B cell (primary cell): ENCODE measurements around the gene TSHZ1. TPM values are rescaled to one million over a fixed set of nuclear protein-coding genes. Genes with fewer than 3 reads are reported as not detected.

Experiments used
- ATAC-seq: fragments of 200-7000 bp; cut with Tn5 transposase; one replicate; pipeline ENCODE4 v1.10.0; 2021; ENCODE audit warnings: low read depth, mild to moderate bottlenecking, moderate number of reproducible peaks, moderate library complexity
- CTCF ChIA-PET: fragments of 350-600 bp; sonication (Branson Sonifier 250); formaldehyde crosslinking; loops from one replicate; lab custom pipeline; 2021; ENCODE audit warnings: antibody characterized with exemption, inconsistent platforms; lab: Charles Lee
- POLR2A ChIA-PET: fragments of 350-600 bp; sonication (Branson Sonifier 250); formaldehyde crosslinking; loops from one replicate; lab custom pipeline; 2021; ENCODE audit warnings: antibody characterized with exemption; lab: Charles Lee
- DNase-seq: peaks from one replicate; pipeline ENCODE4 v3.0.0; 2013
- H2AFZ ChIP-seq: 2 replicates; pipeline ENCODE4 v1.6.1; 2012; ENCODE audit warnings: mild to moderate bottlenecking, low read depth, low read length; ENCODE audit not compliant: insufficient read depth, poor library complexity, severe bottlenecking
- H3K27ac ChIP-seq, 2 donors: 1 replicate in 1 of 2; 2 replicates in 1 of 2; pipeline ENCODE4 v1.5.1; 2012 to 2013; ENCODE audit warnings: low read length in 2 of 2, mild to moderate bottlenecking in 2 of 2, moderate library complexity in 1 of 2
- H3K27me3 ChIP-seq, 4 experiments: fragments of 200-600 bp in 1 of 4; sonication (generic) in 1 of 4; replicated peaks in 1 of 4; 1 replicate in 2 of 4; 2 replicates in 2 of 4; pipeline versions ENCODE4 v1.6.1 to v1.7.0; 2013 to 2016; ENCODE audit warnings: low read length in 3 of 4, mild to moderate bottlenecking in 2 of 4, mixed read lengths in 1 of 4, moderate library complexity in 1 of 4; ENCODE audit not compliant: insufficient read depth in 4 of 4, control insufficient read depth in 3 of 4; ENCODE audit errors: control extremely low read depth in 1 of 4
- H3K36me3 ChIP-seq, 2 experiments: replicated peaks in 1 of 2; 1 replicate in 1 of 2; 2 replicates in 1 of 2; pipeline versions ENCODE4 v1.6.1 to v1.7.1; 2013; ENCODE audit warnings: low read length in 1 of 2; ENCODE audit not compliant: insufficient read depth in 2 of 2, control insufficient read depth in 1 of 2; ENCODE audit errors: control extremely low read depth in 1 of 2, extremely low read depth in 1 of 2
- H3K4me1 ChIP-seq, 2 donors: fragments of 200-600 bp in 1 of 2; sonication (generic) in 1 of 2; 1 replicate in 1 of 2; 2 replicates in 1 of 2; pipeline versions ENCODE4 v1.5.1 to v1.6.1; 2013 to 2017; ENCODE audit warnings: low read length in 2 of 2; ENCODE audit not compliant: control insufficient read depth in 2 of 2, insufficient read depth in 2 of 2
- H3K4me2 ChIP-seq: replicated peaks from 2 replicates; pipeline ENCODE3; 2012; ENCODE audit warnings: mild to moderate bottlenecking, low read depth, low read length; ENCODE audit not compliant: poor library complexity, severe bottlenecking
- H3K4me3 ChIP-seq, 5 experiments: fragments of 200-600 bp in 1 of 5; sonication (generic) in 1 of 5; 1 replicate in 3 of 5; 2 replicates in 2 of 5; pipeline versions ENCODE4 v1.5.1 to v1.7.0; 2011 to 2016; ENCODE audit warnings: low read length in 4 of 5, mild to moderate bottlenecking in 4 of 5, low read depth in 2 of 5, control low read depth in 1 of 5, moderate library complexity in 1 of 5; ENCODE audit not compliant: insufficient read depth in 1 of 5; ENCODE audit errors: control extremely low read depth in 1 of 5, extremely low read depth in 1 of 5
- H3K79me2 ChIP-seq: fragments of 200-600 bp; sonication (generic); one replicate; pipeline ENCODE4 v1.6.0; 2016; ENCODE audit warnings: low read length; ENCODE audit not compliant: control insufficient read depth, insufficient read depth
- H3K9ac ChIP-seq: fragments of 200-600 bp; sonication (generic); 2 replicates; pipeline ENCODE4 v1.6.1; 2017; ENCODE audit warnings: mild to moderate bottlenecking, low read length, moderate library complexity
- H3K9me3 ChIP-seq, 3 donors: one replicate each; pipeline versions ENCODE4 v1.6.1 to v1.7.1; 2013; ENCODE audit warnings: low read length in 2 of 3; ENCODE audit not compliant: control insufficient read depth in 2 of 3, insufficient read depth in 1 of 3; ENCODE audit errors: control extremely low read depth in 1 of 3
- H4K20me1 ChIP-seq: 2 replicates; pipeline ENCODE4 v1.6.0; 2012; ENCODE audit warnings: mild to moderate bottlenecking, low read length; ENCODE audit not compliant: insufficient read depth, control insufficient read depth, poor library complexity, severe bottlenecking
- H3K27ac Mint-ChIP-seq: one replicate; pipeline ENCODE4 v1.8.0; 2021; ENCODE audit warnings: mixed read lengths
- H3K27me3 Mint-ChIP-seq: one replicate; pipeline ENCODE4 v1.8.0; 2021; ENCODE audit warnings: mixed read lengths
- H3K4me1 Mint-ChIP-seq: one replicate; pipeline ENCODE4 v1.8.0; 2021; ENCODE audit warnings: mixed read lengths
- H3K4me3 Mint-ChIP-seq: one replicate; pipeline ENCODE4 v1.8.0; 2021; ENCODE audit warnings: mixed read lengths
- H3K9me3 Mint-ChIP-seq: one replicate; pipeline ENCODE4 v1.8.0; 2022; ENCODE audit warnings: mixed read lengths; ENCODE audit not compliant: insufficient read depth
- EZH2 ChIP-seq: IDR thresholded peaks from 2 replicates; pipeline ENCODE4 v1.6.1; 2012; ENCODE audit warnings: borderline replicate concordance, low read depth, mild to moderate bottlenecking, moderate library complexity, low read length; ENCODE audit not compliant: insufficient read depth, poor library complexity, severe bottlenecking
- WGBS: methylation state at CpG from one replicate; pipeline ENCODE4 v1.1.5; 2013; ENCODE audit warnings: missing lambda C conversion rate; ENCODE audit not compliant: insufficient coverage; 5-methylcytosine and 5-hydroxymethylcytosine counted together
- intact Hi-C: fragments of 100-400 bp; cut with micrococcal nuclease; formaldehyde crosslinking; loops from one replicate; pipeline ENCODE4 v1.10.0; 2022
- polyA plus RNA-seq: library from polyadenylated mRNA; depleted of rRNA; stranded (reverse); fragments of >200 nt; gene quantifications from 2 replicates; pipeline ENCODE4 v1.2.3, GENCODE V29; 2012
- total RNA-seq, 2 donors: library from RNA; stranded (reverse); fragments of 120-200 nt in 1 of 2; gene quantifications; 1 replicate in 1 of 2; 2 replicates in 1 of 2; pipeline versions ENCODE4 v1.2.3 to v1.2.4, GENCODE V29; 2013 to 2022
- TF ChIP-seq, protein P1 (sequence below): fragments of 200-600 bp; IDR thresholded peaks from one replicate; pipeline ENCODE4 v1.8.0; 2022; ENCODE audit warnings: antibody characterized with exemption, mild to moderate bottlenecking

TSHZ1 gene
- total and polyA plus RNA-seq, 2 donors (not counting 1 experiment from before 2014, with no cell fraction given) = 5.3 to 9.8 TPM

DNA sequence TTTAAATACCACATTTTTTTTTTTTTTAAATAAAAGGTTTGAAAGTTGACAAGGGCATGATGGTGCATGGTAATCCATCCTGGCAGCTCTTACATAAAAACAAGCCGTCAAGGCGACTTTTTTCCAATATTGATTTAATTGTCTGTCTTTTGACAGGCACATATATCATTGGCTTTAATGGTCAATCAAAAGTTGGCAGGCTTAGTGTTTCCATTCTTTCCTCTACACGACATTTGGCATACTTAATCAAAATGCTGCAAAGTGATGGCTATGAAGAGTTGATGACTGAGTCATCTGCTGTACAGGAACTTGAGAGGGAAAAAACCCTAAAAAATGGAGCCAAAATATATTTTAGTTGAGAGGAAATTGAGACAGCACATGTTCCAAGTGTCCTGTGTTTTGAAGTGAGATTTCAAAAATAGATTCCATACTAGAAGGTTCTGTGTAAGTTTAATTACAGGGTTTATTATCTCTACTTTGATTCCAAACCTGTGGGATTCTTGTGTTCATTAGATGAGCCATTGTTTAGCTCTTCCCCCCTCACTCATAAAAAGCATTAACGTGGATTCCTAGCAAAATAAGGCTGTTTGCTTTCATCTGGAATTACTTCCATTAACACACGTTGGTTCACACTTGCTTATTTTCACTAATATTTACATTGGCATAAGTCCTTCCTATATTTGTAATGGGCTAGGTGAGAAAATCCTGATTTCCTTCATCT is 3.2 kb downstream of the TSHZ1 start:
- DNase-seq (no peak), ATAC-seq (no peak)
- POLR2A ChIA-PET = no interaction called here
- H3K4me2 ChIP-seq = no peak overlapping the region
- no peaks in the 10 kb centered on the region for H4K20me1 ChIP-seq
- H3K9ac ChIP-seq = no peak overlapping the region
- CTCF ChIA-PET = no interaction called here
- H3K9me3 ChIP-seq = no peaks in the 10 kb centered on the region
- no peaks in the 10 kb centered on the region for H3K27me3 ChIP-seq
- H3K4me1 ChIP-seq = peaks cover 26 to 33% of the 10 kb centered on the region in 2 donors
- peaks cover 52% of the 10 kb centered on the region for H3K79me2 ChIP-seq
- H3K36me3 ChIP-seq = no peaks in the 10 kb centered on the region
- Mint-ChIP-seq H3K4me3 (no peak overlapping the region), H3K4me1 (peaks cover 45% of the 10 kb centered on the region), H3K27me3 (no peaks in the 10 kb centered on the region), H3K27ac (no peak overlapping the region), H3K9me3 (no peaks in the 10 kb centered on the region)
- H3K4me3 ChIP-seq = no peak overlapping the region
- no peak overlapping the region for H3K27ac ChIP-seq
- 80% methylated on average over 1 of the region's 5 CpGs for WGBS
- H2AFZ ChIP-seq = no peak overlapping the region
- intact Hi-C loops = loop anchor here (5.0 to 10.0 kb wide), 2 partner anchors 716 to 1281 kb away; partner anchors contain the start of genes CNDP2 and ZNF516
- TF ChIP-seq, protein P1, sequence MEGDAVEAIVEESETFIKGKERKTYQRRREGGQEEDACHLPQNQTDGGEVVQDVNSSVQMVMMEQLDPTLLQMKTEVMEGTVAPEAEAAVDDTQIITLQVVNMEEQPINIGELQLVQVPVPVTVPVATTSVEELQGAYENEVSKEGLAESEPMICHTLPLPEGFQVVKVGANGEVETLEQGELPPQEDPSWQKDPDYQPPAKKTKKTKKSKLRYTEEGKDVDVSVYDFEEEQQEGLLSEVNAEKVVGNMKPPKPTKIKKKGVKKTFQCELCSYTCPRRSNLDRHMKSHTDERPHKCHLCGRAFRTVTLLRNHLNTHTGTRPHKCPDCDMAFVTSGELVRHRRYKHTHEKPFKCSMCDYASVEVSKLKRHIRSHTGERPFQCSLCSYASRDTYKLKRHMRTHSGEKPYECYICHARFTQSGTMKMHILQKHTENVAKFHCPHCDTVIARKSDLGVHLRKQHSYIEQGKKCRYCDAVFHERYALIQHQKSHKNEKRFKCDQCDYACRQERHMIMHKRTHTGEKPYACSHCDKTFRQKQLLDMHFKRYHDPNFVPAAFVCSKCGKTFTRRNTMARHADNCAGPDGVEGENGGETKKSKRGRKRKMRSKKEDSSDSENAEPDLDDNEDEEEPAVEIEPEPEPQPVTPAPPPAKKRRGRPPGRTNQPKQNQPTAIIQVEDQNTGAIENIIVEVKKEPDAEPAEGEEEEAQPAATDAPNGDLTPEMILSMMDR = no peak
- no peak for TF ChIP-seq EZH2

DNA sequence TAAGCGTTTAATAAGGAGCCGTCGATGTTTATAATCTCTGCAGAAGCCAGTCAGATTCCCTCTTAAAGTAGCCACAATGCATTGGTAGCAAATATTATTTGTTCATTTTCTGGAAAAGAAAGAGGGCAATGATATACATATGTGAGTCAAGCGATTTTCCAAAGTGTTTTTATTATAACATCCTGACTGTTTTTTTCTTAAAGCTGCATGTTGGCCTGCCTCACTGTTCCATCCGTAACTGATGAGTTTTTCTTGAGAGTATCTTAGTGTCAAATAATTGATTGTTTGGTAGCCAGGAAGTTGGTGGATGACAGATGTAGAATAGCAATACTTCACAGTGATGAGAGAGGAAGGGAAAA is 3.7 kb downstream of the TSHZ1 start:
- Mint-ChIP-seq H3K4me3 (no peak overlapping the region), H3K27me3 (no peaks in the 10 kb centered on the region), H3K4me1 (peaks cover 45% of the 10 kb centered on the region), H3K9me3 (no peaks in the 10 kb centered on the region), H3K27ac (no peak overlapping the region)
- DNase-seq (no peak), ATAC-seq (no peak)
- Histone ChIP-seq H3K4me3 (no peak overlapping the region), H3K4me1 (peaks cover 26 to 33% of the 10 kb centered on the region in 2 donors), H3K4me2 (no peak overlapping the region), H3K79me2 (peaks cover 52% of the 10 kb centered on the region), H3K27me3 (no peaks in the 10 kb centered on the region), H3K9me3 (no peaks in the 10 kb centered on the region), H3K27ac (no peak overlapping the region), H3K36me3 (no peaks in the 10 kb centered on the region), H4K20me1 (no peaks in the 10 kb centered on the region), H2AFZ (no peak overlapping the region), H3K9ac (no peak overlapping the region)
- WGBS = no CpG with 5 or more reads among the region's 5 CpGs
- POLR2A ChIA-PET = no interaction called here
- CTCF ChIA-PET = no interaction called here
- no peak for TF ChIP-seq EZH2
- TF ChIP-seq, protein P1 = no peak
- intact Hi-C loops = loop anchor here (5.0 to 10.0 kb wide), 2 partner anchors 717 to 1280 kb away; partner anchors contain the start of genes CNDP2 and ZNF516
